Gastroesophageal sphincter (tissue), 4 donors: ENCODE results near the gene ELOVL5. TPM values are rescaled to one million over a fixed set of nuclear protein-coding genes. Genes with fewer than 3 reads are reported as not detected.
A peak's percentile ranks its signal among the peaks of the same experiment; 100 is the strongest.

ENCODE experiments used
- ATAC-seq: fragments of 150-250 bp; one replicate; pipeline ENCODE4 v1.9.1; 2016; ENCODE audit warnings: mild to moderate bottlenecking, moderate library complexity
- H3K27ac ChIP-seq, 4 donors: fragments of 200-600 bp; sonication (generic) in 3 of 4; 1 replicate in 3 of 4; 2 replicates in 1 of 4; pipeline ENCODE4 v1.5.1; 2016 to 2019
- H3K27me3 ChIP-seq: fragments of 200-600 bp; sonication (generic); one replicate; pipeline ENCODE4 v1.5.1; 2019
- H3K36me3 ChIP-seq, 2 donors: fragments of 200-600 bp; sonication (generic); one replicate each; pipeline ENCODE4 v1.5.1; 2019; ENCODE audit warnings: control low read depth in 1 of 2
- H3K4me1 ChIP-seq, 3 donors: fragments of 200-600 bp; sonication (generic); 1 replicate in 2 of 3; 2 replicates in 1 of 3; pipeline ENCODE4 v1.5.1; 2016 to 2019; ENCODE audit warnings: control low read depth in 2 of 3
- H3K4me3 ChIP-seq, 2 donors: fragments of 200-600 bp; sonication (generic); one replicate each; pipeline ENCODE4 v1.5.1; 2019; ENCODE audit warnings: mild to moderate bottlenecking in 1 of 2, moderate library complexity in 1 of 2
- H3K9me3 ChIP-seq, 3 donors: fragments of 200-600 bp; sonication (generic); one replicate each; pipeline ENCODE4 v1.5.1; 2017 to 2019; ENCODE audit warnings: control low read depth in 2 of 3
- EP300 ChIP-seq: sonication (generic); formaldehyde crosslinking; IDR thresholded peaks from one replicate; pipeline ENCODE4 v1.6.1; 2017; ENCODE audit warnings: antibody characterized with exemption, mild to moderate bottlenecking
- POLR2A ChIP-seq, 2 donors: fragments of 450-650 bp; IDR thresholded peaks; one replicate each; pipeline ENCODE4 v1.6.1; 2017; ENCODE audit warnings: antibody characterized with exemption in 2 of 2, mild to moderate bottlenecking in 2 of 2, moderate library complexity in 1 of 2
- POLR2AphosphoS5 ChIP-seq: sonication (generic); formaldehyde crosslinking; IDR thresholded peaks from one replicate; pipeline ENCODE4 v1.6.1; 2017; ENCODE audit warnings: antibody characterized with exemption
- WGBS, 2 donors: methylation state at CpG; one replicate each; pipeline ENCODE4 v1.1.5; 2018; ENCODE audit warnings: low coverage in 1 of 2; 5-methylcytosine and 5-hydroxymethylcytosine counted together
- total RNA-seq, 4 donors: library from RNA; depleted of rRNA; stranded (reverse); fragments of >200 nt; gene quantifications; one replicate each; pipeline ENCODE4 v1.1.0, GENCODE V29; 2016
- TF ChIP-seq, protein P1 (sequence below), 4 experiments: fragments of 200-600 bp in 2 of 4; fragments of 450-650 bp in 2 of 4; sonication (generic) in 1 of 4; IDR thresholded peaks; one replicate each; pipeline ENCODE4 v1.5.1; 2017 to 2019; ENCODE audit warnings: antibody characterized with exemption in 4 of 4, mild to moderate bottlenecking in 2 of 4, moderate library complexity in 2 of 4

ELOVL5 gene
- total RNA-seq, 4 donors from 2014 or later: 51.5 to 94.6 (median 64.6) TPM

DNA sequence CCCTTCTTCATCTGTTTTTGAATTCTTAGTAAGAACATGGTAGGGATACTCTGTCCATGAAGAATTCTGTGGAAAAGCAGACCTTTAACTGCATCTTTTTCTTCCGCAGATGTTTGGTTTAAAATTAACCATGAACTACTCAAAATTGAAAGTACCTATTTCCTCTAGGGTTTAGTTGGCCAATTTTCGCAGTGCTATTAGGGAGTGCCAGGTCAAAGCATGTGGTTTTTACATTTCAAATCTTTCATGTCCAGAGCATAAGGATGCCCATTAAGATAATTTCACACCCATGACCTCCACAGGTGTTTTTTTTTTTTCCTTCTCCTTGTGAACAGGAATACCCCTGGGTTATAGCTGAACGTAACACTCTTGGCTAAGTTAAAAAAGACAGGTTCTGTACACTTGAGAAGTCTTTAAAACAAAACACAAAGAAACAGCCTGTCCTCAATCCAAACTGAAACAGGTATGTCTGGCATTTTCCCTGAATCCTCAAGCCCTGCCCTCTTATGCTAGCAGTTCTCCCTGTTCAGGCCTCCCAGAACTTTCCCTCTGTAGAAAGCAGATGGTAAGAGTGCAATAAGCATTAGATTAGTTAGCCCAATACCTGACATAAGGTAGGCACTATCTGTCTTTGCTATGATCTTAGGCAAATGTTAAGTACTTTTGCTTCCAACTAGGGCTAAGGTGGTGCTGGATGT is 67.1 kb downstream of the ELOVL5 start:
- no peak overlapping the region for H3K4me3 ChIP-seq
- peaks cover 0 to 27% (median 0%) of the 10 kb centered on the region in 3 donors for H3K4me1 ChIP-seq
- no peak for TF ChIP-seq POLR2A (IDR thresholded peaks at IDR 0.05)
- TF ChIP-seq, protein P1, sequence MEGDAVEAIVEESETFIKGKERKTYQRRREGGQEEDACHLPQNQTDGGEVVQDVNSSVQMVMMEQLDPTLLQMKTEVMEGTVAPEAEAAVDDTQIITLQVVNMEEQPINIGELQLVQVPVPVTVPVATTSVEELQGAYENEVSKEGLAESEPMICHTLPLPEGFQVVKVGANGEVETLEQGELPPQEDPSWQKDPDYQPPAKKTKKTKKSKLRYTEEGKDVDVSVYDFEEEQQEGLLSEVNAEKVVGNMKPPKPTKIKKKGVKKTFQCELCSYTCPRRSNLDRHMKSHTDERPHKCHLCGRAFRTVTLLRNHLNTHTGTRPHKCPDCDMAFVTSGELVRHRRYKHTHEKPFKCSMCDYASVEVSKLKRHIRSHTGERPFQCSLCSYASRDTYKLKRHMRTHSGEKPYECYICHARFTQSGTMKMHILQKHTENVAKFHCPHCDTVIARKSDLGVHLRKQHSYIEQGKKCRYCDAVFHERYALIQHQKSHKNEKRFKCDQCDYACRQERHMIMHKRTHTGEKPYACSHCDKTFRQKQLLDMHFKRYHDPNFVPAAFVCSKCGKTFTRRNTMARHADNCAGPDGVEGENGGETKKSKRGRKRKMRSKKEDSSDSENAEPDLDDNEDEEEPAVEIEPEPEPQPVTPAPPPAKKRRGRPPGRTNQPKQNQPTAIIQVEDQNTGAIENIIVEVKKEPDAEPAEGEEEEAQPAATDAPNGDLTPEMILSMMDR (IDR thresholded peaks at IDR 0.05): no peak
- no peak for TF ChIP-seq EP300
- no peak for TF ChIP-seq POLR2AphosphoS5
- H3K9me3 ChIP-seq: no peaks in the 10 kb centered on the region
- no peaks in the 10 kb centered on the region for H3K27me3 ChIP-seq
- peaks cover 0 to 13% of the 10 kb centered on the region in 2 donors for H3K36me3 ChIP-seq
- peak overlapping the region in 1 of 4 donors; percentile 47 for H3K27ac ChIP-seq
- ATAC-seq: no peak
- WGBS, 2 donors: 70 to 86% methylated on average over 3 of the region's 3 CpGs

DNA sequence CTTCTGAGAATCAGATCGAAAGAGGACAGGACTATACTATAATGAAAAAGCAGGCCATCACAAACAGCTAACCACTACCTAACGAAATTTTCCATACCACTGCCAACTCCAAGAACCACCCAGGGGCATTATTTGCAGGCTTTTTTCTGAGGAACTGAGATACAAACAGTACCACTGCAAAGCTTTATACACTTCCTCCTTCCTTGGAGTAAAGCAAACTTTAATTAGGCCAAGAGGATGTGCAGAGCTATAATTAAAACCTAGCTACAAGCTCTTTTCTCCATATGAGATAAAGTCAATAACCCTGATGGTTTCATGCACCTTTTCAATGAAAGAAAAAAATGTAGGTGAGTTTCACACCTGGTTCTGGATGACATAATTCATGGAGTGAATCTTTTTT is 68.5 kb downstream of the ELOVL5 start:
- H3K9me3 ChIP-seq: no peaks in the 10 kb centered on the region
- no peaks in the 10 kb centered on the region for H3K27me3 ChIP-seq
- H3K4me1 ChIP-seq: peaks cover 0 to 33% (median 0%) of the 10 kb centered on the region in 3 donors
- H3K27ac ChIP-seq: no peak overlapping the region
- no peak overlapping the region for H3K4me3 ChIP-seq
- TF ChIP-seq EP300: no peak
- no peak for TF ChIP-seq POLR2A (IDR thresholded peaks at IDR 0.05)
- no peak for TF ChIP-seq POLR2AphosphoS5
- TF ChIP-seq, protein P1 (IDR thresholded peaks at IDR 0.05): no peak
- H3K36me3 ChIP-seq: peaks cover 0 to 23% of the 10 kb centered on the region in 2 donors
- ATAC-seq: no peak
- WGBS, 2 donors: 78% methylated on average over 2 of the region's 2 CpGs; no CpG with 5 or more reads in 1 of the 2 donors

DNA sequence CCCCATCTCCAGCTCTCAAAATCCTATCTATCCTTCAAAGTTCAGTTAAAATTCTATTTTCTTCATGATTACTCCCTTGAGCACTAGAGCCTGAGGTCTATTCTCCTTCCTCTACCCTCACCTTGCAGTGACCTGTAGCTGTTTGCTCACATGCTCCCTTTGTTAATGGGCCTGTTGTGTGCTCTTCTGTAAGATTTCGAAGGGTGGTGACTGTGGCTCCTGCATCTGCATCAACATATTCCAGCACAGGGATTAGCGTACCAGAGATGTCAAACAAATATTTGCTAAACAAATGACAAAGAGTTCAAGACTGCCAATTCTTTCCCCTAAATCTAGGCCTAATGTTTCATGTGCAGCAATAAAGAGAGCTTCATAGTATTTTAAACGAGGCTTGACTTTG is 69.5 kb downstream of the ELOVL5 start:
- Histone ChIP-seq H3K36me3 (peaks cover 0 to 32% of the 10 kb centered on the region in 2 donors), H3K4me1 (peaks cover 0 to 33% (median 0%) of the 10 kb centered on the region in 3 donors), H3K9me3 (no peaks in the 10 kb centered on the region), H3K27ac (no peak overlapping the region), H3K27me3 (no peaks in the 10 kb centered on the region), H3K4me3 (no peak overlapping the region)
- no peak for ATAC-seq
- TF ChIP-seq EP300: no peak
- TF ChIP-seq, protein P1 (IDR thresholded peaks at IDR 0.05): no peak
- TF ChIP-seq POLR2A (IDR thresholded peaks at IDR 0.05): no peak
- no peak for TF ChIP-seq POLR2AphosphoS5
- WGBS, 2 donors: 78 to 80% methylated on average over 2 to 3 of the region's 3 CpGs

DNA sequence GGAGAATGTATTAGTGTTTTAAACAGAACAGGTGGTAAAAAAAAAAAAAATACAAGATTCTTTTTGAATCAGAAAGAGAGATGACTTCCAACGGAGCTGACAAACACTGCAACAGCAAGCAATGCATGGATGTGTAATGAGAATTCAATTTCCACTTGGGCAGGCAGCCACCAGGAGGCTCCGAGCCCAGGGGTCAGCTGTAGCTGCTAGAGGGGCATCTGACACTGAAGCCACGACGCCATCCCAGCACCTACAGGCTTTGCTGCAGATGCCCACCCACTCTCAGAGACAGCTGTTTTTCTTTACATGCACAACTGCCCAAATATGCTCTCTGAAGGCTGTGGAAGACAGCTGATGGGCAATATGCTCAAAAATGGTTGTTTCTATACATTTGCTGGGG is 75.4 kb downstream of the ELOVL5 start:
- Histone ChIP-seq H3K27ac (no peak overlapping the region), H3K4me1 (peaks cover 0 to 5% (median 0%) of the 10 kb centered on the region in 3 donors), H3K4me3 (no peak overlapping the region), H3K36me3 (peaks cover 0 to 87% of the 10 kb centered on the region in 2 donors), H3K27me3 (no peaks in the 10 kb centered on the region), H3K9me3 (no peaks in the 10 kb centered on the region)
- 0 to 29% methylated on average over 1 of the region's 4 CpGs for WGBS, 2 donors
- ATAC-seq: no peak
- no peak for TF ChIP-seq EP300

DNA sequence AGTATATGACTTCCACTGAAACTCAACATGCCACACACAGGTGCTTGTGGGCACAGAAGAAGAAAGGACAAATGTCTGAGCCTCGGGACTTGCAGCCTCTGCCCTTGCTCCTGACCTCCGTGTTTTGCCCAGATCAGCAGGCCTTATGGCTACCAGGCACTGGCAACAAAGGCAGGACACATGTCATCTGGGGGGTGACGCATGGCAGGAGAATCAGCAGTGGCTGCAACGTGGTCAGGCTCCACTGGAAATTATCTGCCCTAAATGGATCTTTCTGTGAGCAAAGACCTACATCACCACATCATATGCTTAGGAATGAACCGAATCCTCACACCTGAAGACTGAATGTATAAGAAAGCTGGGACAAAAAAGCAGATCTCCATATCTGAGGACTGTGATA is 78.9 kb downstream of the ELOVL5 start:
- H3K27ac ChIP-seq: no peak overlapping the region
- H3K4me3 ChIP-seq: no peak overlapping the region
- 83 to 90% methylated on average over 1 to 4 of the region's 5 CpGs for WGBS, 2 donors
- ATAC-seq: no peak
- H3K9me3 ChIP-seq: no peaks in the 10 kb centered on the region
- H3K27me3 ChIP-seq: no peaks in the 10 kb centered on the region
- H3K4me1 ChIP-seq: no peaks in the 10 kb centered on the region
- peaks cover 0 to 94% of the 10 kb centered on the region in 2 donors for H3K36me3 ChIP-seq
- no peak for TF ChIP-seq EP300
- TF ChIP-seq, protein P1 (IDR thresholded peaks at IDR 0.05): no peak
- TF ChIP-seq POLR2AphosphoS5: no peak
- TF ChIP-seq POLR2A (IDR thresholded peaks at IDR 0.05): no peak
